IMR-90 (cell line): ENCODE measurements around the gene GIT2. TPM values are rescaled to one million over a fixed set of nuclear protein-coding genes. Genes with fewer than 3 reads are reported as not detected.

Experiments
- ATAC-seq: fragments of 200-7000 bp; cut with Tn5 transposase; 2 replicates; pipeline ENCODE4 v1.9.1; 2020; ENCODE audit warnings: low read depth, mild to moderate bottlenecking, moderate library complexity
- BruUV-seq: library from RNA; stranded (reverse); fragments of 400-500 nt; replicated peaks from 2 replicates; lab custom pipeline; 2021; lab: Mats Ljungman, UMichigan
- CTCF ChIA-PET: fragments of 300-600 bp; formaldehyde crosslinking; extraction: SDS; loops from one replicate; lab custom pipeline; 2021; ENCODE audit warnings: antibody characterized with exemption; lab: Yijun Ruan, JAX
- POLR2A ChIA-PET: fragments of 300-600 bp; sonication (Branson Sonifier 250); formaldehyde crosslinking; loops from one replicate; lab custom pipeline; 2022; ENCODE audit warnings: antibody characterized with exemption; ENCODE audit not compliant: unreplicated experiment; lab: Charles Lee
- DNase-seq: peaks from one replicate; pipeline ENCODE4 v3.0.0; 2013
- H2AFZ ChIP-seq: replicated peaks from 2 replicates; pipeline ENCODE3; 2013; ENCODE audit warnings: low read length, mild to moderate bottlenecking; ENCODE audit not compliant: poor library complexity
- H2AK5ac ChIP-seq: 2 replicates; pipeline ENCODE4 v1.6.1; 2013; ENCODE audit warnings: low read depth, low read length, inconsistent platforms
- H2AK9ac ChIP-seq: replicated peaks from 2 replicates; pipeline ENCODE3; 2013; ENCODE audit warnings: mild to moderate bottlenecking, low read depth, low read length, moderate library complexity; ENCODE audit not compliant: poor library complexity
- H2BK120ac ChIP-seq: 2 replicates; pipeline ENCODE4 v1.6.1; 2013; ENCODE audit warnings: low read depth, low read length, inconsistent platforms
- H2BK15ac ChIP-seq: 3 replicates; pipeline ENCODE4 v1.6.1; 2013; ENCODE audit warnings: low read depth, low read length, inconsistent platforms
- H2BK20ac ChIP-seq: 2 replicates; pipeline ENCODE4 v1.6.1; 2013; ENCODE audit warnings: low read depth, mild to moderate bottlenecking, inconsistent platforms, low read length, moderate library complexity
- H2BK5ac ChIP-seq: 2 replicates; pipeline ENCODE4 v1.6.1; 2013; ENCODE audit warnings: mild to moderate bottlenecking, low read depth, low read length, inconsistent platforms; ENCODE audit not compliant: poor library complexity, severe bottlenecking
- H3K14ac ChIP-seq: replicated peaks from 2 replicates; pipeline ENCODE4 v1.6.1; 2013; ENCODE audit warnings: low read depth, low read length, inconsistent platforms
- H3K18ac ChIP-seq: 2 replicates; pipeline ENCODE4 v1.6.1; 2013; ENCODE audit warnings: low read depth, low read length, control low read depth
- H3K23ac ChIP-seq: 2 replicates; pipeline ENCODE4 v1.6.1; 2013; ENCODE audit warnings: low read depth, low read length, inconsistent platforms
- H3K27ac ChIP-seq: 2 replicates; pipeline ENCODE4 v1.5.1; 2013; ENCODE audit warnings: mild to moderate bottlenecking, control low read depth, low read length; ENCODE audit not compliant: insufficient read depth
- H3K27me3 ChIP-seq: 2 replicates; pipeline ENCODE4 v1.6.1; 2013; ENCODE audit warnings: low read length; ENCODE audit not compliant: control insufficient read depth, insufficient read depth
- H3K36me3 ChIP-seq: 2 replicates; pipeline ENCODE4 v1.6.1; 2013; ENCODE audit warnings: low read length, mixed read lengths; ENCODE audit not compliant: control insufficient read depth, insufficient read depth
- H3K4ac ChIP-seq: 2 replicates; pipeline ENCODE4 v1.6.1; 2013; ENCODE audit warnings: low read depth, low read length, inconsistent platforms
- H3K4me1 ChIP-seq: 2 replicates; pipeline ENCODE4 v1.6.1; 2013; ENCODE audit warnings: low read length, mixed read lengths; ENCODE audit not compliant: control insufficient read depth, insufficient read depth
- H3K4me2 ChIP-seq: 2 replicates; pipeline ENCODE4 v1.6.1; 2013; ENCODE audit warnings: low read depth, mild to moderate bottlenecking, control low read depth, low read length, moderate library complexity
- H3K4me3 ChIP-seq: 2 replicates; pipeline ENCODE4 v1.5.1; 2013; ENCODE audit warnings: low read depth, mild to moderate bottlenecking, control low read depth, low read length, moderate library complexity; ENCODE audit not compliant: insufficient read depth
- H3K56ac ChIP-seq: 2 replicates; pipeline ENCODE4 v1.6.1; 2013; ENCODE audit warnings: low read length, inconsistent platforms; ENCODE audit not compliant: insufficient read depth; ENCODE audit errors: extremely low read depth
- H3K79me1 ChIP-seq, 2 experiments: 2 replicates each; pipeline ENCODE4 v1.6.1; 2013; ENCODE audit warnings: low read length in 2 of 2, inconsistent platforms in 1 of 2, low read depth in 1 of 2
- H3K9ac ChIP-seq: 2 replicates; pipeline ENCODE4 v1.6.1; 2013; ENCODE audit warnings: low read depth, low read length, control low read depth
- H3K9me1 ChIP-seq: 2 replicates; pipeline ENCODE4 v1.6.1; 2013; ENCODE audit warnings: low read length, inconsistent platforms; ENCODE audit not compliant: insufficient read depth
- H3K9me3 ChIP-seq: 2 replicates; pipeline ENCODE4 v1.6.1; 2013; ENCODE audit warnings: low read length; ENCODE audit not compliant: control insufficient read depth, insufficient read depth
- H4K20me1 ChIP-seq: 2 replicates; pipeline ENCODE4 v1.6.1; 2013; ENCODE audit warnings: low read length, inconsistent platforms; ENCODE audit not compliant: insufficient read depth
- H4K5ac ChIP-seq: 2 replicates; pipeline ENCODE4 v1.6.1; 2013; ENCODE audit warnings: mild to moderate bottlenecking, low read depth, low read length, control low read depth
- H4K8ac ChIP-seq, 2 experiments: 2 replicates each; pipeline ENCODE4 v1.6.1; 2013; ENCODE audit warnings: low read depth in 2 of 2, low read length in 2 of 2, control low read depth in 1 of 2, inconsistent platforms in 1 of 2
- H4K91ac ChIP-seq: 2 replicates; pipeline ENCODE4 v1.6.1; 2013; ENCODE audit warnings: low read depth, low read length, inconsistent platforms; ENCODE audit not compliant: insufficient read depth
- BHLHE40 ChIP-seq: fragments of 150-350 bp; IDR thresholded peaks from 2 replicates; pipeline ENCODE4 v1.6.1; 2016; ENCODE audit warnings: mild to moderate bottlenecking, low read depth, low read length
- CHD1 ChIP-seq: IDR thresholded peaks from 2 replicates; pipeline ENCODE4 v1.6.1; 2012; ENCODE audit warnings: low read depth, low read length, improper control_type of control experiment
- CTCF ChIP-seq: conservative IDR thresholded peaks from 2 replicates; pipeline ENCODE4 v1.5.1; 2012; ENCODE audit warnings: mild to moderate bottlenecking, low read depth, low read length, improper control_type of control experiment
- FOS ChIP-seq: fragments of 150-350 bp; IDR thresholded peaks from 2 replicates; pipeline ENCODE4 v1.6.1; 2016; ENCODE audit warnings: low read depth, low read length
- MAZ ChIP-seq: IDR thresholded peaks from 2 replicates; pipeline ENCODE4 v1.6.1; 2012; ENCODE audit warnings: low read depth, mild to moderate bottlenecking, low read length, improper control_type of control experiment, moderate library complexity, borderline replicate concordance
- RAD21 ChIP-seq: IDR thresholded peaks from 2 replicates; pipeline ENCODE4 v1.6.1; 2012; ENCODE audit warnings: low read length, improper control_type of control experiment
- RCOR1 ChIP-seq: IDR thresholded peaks from 2 replicates; pipeline ENCODE4 v1.6.1; 2012; ENCODE audit warnings: mild to moderate bottlenecking, low read length, improper control_type of control experiment; ENCODE audit not compliant: insufficient replicate concordance
- SMC3 ChIP-seq: fragments of 150-350 bp; IDR thresholded peaks from 2 replicates; pipeline ENCODE4 v1.6.1; 2016; ENCODE audit warnings: low read depth, mild to moderate bottlenecking, antibody characterized with exemption, low read length, moderate library complexity
- WGBS, 2 experiments: methylation state at CpG; one replicate each; pipeline versions ENCODE4 v1.1.5 to v1.1.7; 2013; ENCODE audit warnings: missing lambda C conversion rate in 2 of 2; ENCODE audit not compliant: insufficient read length in 1 of 2; ENCODE audit errors: extremely low coverage in 2 of 2; 5-methylcytosine and 5-hydroxymethylcytosine counted together
- dilution Hi-C: fragments of 300-500 bp; cut with HindIII; formaldehyde crosslinking; loops from one replicate; pipeline ENCODE4 v1.14.3; 2018; ENCODE audit warnings: low sequenced_read_pairs; ENCODE audit not compliant: unreplicated experiment
- in situ Hi-C: fragments of 300-500 bp; cut with MboI; formaldehyde crosslinking; loops from 3 replicates; pipeline ENCODE4 v1.14.3; 2019; ENCODE audit warnings: low sequenced_read_pairs, inconsistent platforms, mixed read lengths
- intact Hi-C: fragments of 100-400 bp; cut with micrococcal nuclease; formaldehyde crosslinking; loops from 2 replicates; pipeline ENCODE4 v1.10.0; 2022
- polyA plus RNA-seq, 3 experiments: library from polyadenylated mRNA; depleted of rRNA; stranded (reverse); fragments of >200 nt; gene quantifications; 2 replicates each; pipeline ENCODE4 v1.2.3, GENCODE V29; 2012; ENCODE audit warnings: low replicate concordance in 1 of 3
- total RNA-seq: library from RNA; depleted of rRNA; stranded (reverse); fragments of >200 nt; gene quantifications from 2 replicates; pipeline ENCODE4 v1.2.3, GENCODE V29; 2012

GIT2 gene
- total and polyA plus RNA-seq, 2 of the 4 experiments (the other 2 are of a cell fraction): 48.0 to 71.9 TPM

DNA sequence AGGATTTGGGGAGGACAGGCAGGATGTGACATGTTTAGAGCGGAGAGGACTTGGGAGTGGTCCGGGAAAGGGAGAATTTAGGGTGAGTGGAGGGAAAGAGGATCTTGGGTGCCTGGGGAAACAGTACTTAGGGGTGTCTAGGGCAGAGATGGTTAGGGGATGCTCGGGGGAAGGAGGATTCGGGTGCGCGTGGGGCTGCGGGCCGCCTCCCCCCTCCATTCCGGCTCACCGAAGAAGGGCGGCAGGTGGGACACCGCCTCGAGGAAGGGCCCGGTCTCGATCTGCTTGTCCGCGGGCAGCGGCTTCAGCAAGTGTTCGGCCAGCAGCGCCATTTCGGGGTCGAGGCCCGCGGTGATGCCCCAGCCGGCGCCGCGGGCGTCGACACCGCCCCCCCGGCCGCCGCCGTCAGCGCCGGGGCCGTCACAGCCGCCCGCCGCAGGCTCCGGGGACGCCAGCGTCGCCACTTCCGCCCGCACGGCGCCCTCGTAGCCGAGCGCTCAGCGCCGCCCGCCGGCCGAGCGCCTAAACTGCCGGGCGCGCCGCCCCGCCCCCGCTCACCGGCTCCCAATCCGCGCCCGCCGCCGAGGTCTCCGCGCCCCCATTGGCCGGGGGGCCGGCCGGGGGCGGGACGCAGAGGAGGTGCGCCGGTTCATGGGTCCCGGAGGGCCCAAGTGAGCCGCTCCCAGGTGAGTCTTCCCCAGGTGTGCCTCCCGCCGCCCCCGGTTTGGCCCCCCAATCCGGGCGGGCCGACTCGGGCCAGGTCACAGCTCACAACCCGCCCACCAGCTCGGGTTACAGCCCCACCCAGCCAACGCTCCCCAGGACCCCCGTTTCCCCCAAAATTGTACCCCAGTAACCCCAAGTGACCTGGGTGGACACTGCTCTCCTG, 115.9 kb downstream of the GIT2 start, which contains the start of gene GLTP:
Gene GLTP (minus strand): TSS at position 499 of the 889 bp plus-strand sequence. CDS start 167 bp downstream, at position 332.
- H4K5ac ChIP-seq: peak within 1 kb of the TSS; percentile 60
- H3K4me1 ChIP-seq: peaks cover 10% of the 10 kb centered on the region
- H2AK5ac ChIP-seq: peak within 1 kb of the TSS; percentile 92
- peak within 1 kb of the TSS; percentile 76 for H3K4me3 ChIP-seq
- H2BK15ac ChIP-seq: peak within 1 kb of the TSS; percentile 87; the same call in 2 of the 3 replicates
- CTCF ChIA-PET: interaction anchor here (0.6 kb wide), 1 partner anchor 28 kb away, joined by 3 read pairs; no protein-coding TSS in a partner anchor
- no peaks in the 10 kb centered on the region for H3K9me3 ChIP-seq
- peak within 1 kb of the TSS; percentile 44 for H2BK120ac ChIP-seq
- peak within 1 kb of the TSS; percentile 97 for H3K4me2 ChIP-seq
- H3K56ac ChIP-seq: peak within 1 kb of the TSS; percentile 59
- peak within 1 kb of the TSS; percentile 9 for H3K18ac ChIP-seq
- ATAC-seq (peak; percentile 99), DNase-seq (peak; percentile 63)
- peak within 1 kb of the TSS; percentile 63 for H2BK5ac ChIP-seq
- H3K9me1 ChIP-seq: peaks cover 17% of the 10 kb centered on the region
- H3K9ac ChIP-seq: peak within 1 kb of the TSS; percentile 93
- peaks cover 29 to 50% of the 10 kb centered on the region in 2 experiments for H3K79me1 ChIP-seq
- H3K27ac ChIP-seq: peak within 1 kb of the TSS; percentile 71
- WGBS, 2 experiments: 1% methylated on average over 28 of the region's 92 CpGs; no CpG with 5 or more reads in 1 of the 2 experiments
- H3K23ac ChIP-seq: peak within 1 kb of the TSS; percentile 72
- H4K8ac ChIP-seq: peak within 1 kb of the TSS; percentile 87 to 97
- H3K14ac ChIP-seq: peak within 1 kb of the TSS; percentile 78
- peak within 1 kb of the TSS; percentile 80 for H3K4ac ChIP-seq
- BruUV-seq: no TSS peak
- POLR2A ChIA-PET: no interaction called here
- peaks cover 24% of the 10 kb centered on the region; the same call in 1 of the 2 replicates for H4K20me1 ChIP-seq
- H3K27me3 ChIP-seq: no peaks in the 10 kb centered on the region
- peak within 1 kb of the TSS; percentile 46 for H4K91ac ChIP-seq
- peak within 1 kb of the TSS; percentile 97 for H2AFZ ChIP-seq
- H3K36me3 ChIP-seq: no peaks in the 10 kb centered on the region
- TF ChIP-seq RAD21 (peak; percentile 80), BHLHE40 (no peak), RCOR1 (no peak), FOS (no peak), CHD1 (no peak), SMC3 (peak; percentile 60), MAZ (peak; percentile 29; the same call in 1 of the 2 replicates), CTCF (peak; percentile 89)
- dilution Hi-C loops (no loop called here), intact Hi-C loops (loop anchor here (1.0 kb wide), 2 partner anchors 27 to 75 kb away; no protein-coding TSS in a partner anchor), in situ Hi-C loops (no loop called here)
- 0 out of 2 replicates have a peak within 1 kb of the TSS, but pooled peaks have one; percentile 10 for H2BK20ac ChIP-seq
- peak within 1 kb of the TSS; percentile 97 for H2AK9ac ChIP-seq
